Measurements from ENCODE around the gene LRP1.
A peak's percentile ranks its signal among the peaks of the same experiment; 100 is the strongest.

LRP1 gene

DNA sequence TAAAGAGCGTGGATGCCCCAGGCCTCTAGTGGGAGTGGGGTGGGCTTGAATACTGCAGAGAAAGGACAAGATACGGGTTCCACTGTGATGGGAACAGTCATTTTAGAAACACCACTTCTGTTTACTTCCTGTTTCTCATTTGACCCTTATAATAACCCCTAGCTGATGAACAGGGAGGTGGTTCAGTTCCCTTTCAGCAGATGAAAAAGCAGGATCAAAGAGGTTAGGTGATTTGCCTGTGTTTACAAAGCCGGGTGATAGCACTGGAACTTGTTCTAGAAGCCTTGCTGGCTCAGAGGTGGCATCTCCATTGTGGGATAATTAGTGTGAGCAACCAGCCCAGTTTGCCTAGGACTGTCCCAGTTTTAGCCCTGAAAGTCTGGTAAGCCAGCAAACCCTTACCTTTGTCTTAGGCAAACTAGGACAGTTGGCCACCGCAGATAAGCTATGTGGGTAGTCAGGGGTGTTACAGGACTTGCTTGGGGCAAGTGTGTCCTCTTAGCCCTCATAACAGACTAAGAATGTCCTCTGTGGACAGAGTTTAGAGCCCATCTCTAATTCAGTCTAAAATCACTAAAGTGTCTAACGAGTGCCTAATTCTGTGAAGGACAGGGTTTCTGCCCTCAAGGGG is 26.6 kb downstream of the LRP1 start:
- no peak for DNase-seq (ENCODE audit: low read depth)

DNA sequence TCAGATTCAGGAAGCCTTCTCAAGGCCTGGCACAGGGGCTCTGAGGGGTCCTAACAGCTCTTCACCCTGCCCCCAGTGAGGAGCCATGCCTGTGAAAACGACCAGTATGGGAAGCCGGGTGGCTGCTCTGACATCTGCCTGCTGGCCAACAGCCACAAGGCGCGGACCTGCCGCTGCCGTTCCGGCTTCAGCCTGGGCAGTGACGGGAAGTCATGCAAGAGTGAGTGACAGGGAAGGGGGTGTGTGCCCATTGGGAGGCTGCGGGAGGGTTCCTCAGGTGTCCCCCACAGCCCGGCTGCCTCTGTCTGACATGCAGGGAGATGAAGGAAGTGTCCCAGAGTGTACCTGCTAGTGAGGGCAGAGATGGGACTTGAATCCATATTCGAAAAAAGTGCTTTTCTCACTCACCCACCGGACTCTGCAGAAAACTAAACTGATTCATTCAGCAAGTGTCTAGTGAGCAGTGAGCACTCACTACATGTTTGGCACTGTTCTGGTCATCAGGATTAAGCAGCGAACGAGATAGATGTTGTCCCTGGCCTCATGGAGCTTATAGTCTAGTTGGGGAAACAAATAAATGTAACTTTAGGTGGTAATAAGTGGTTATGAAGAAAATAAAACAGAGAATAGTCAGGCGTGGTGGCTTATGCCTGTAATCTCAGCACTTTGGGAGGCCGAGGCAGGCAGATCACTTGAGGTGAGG is 28.6 kb downstream of the LRP1 start:
- DNase-seq (ENCODE audit: low read depth) = no peak

DNA sequence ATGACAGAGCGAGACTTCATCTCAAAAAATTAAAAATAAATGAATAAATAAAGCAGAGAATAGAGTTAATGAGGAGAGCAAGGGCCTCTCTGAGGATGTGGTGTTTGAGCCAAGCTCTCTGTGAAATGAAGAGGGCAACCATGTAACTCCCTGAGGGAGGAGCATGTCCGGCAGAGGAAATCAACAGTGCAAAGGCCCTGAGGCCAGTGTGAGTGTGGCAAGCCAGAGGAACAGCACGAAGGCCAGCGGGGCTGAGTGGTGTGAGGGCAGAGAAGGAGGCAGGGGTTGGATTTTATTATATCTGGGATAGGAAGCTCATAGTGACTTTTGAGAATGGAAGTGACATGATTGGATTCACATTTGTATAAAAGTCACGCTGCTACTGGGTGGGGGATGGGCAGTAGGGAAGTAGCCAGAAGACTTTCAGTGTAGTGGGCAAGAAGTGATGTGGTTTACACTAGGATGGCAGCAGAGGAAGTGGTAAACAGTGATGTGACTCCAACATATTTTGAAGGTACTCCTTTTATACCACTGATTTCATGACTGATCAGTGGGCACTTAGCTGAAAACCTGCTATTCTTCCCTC is 29.4 kb downstream of the LRP1 start:
- no peak for DNase-seq (ENCODE audit: low read depth)

DNA sequence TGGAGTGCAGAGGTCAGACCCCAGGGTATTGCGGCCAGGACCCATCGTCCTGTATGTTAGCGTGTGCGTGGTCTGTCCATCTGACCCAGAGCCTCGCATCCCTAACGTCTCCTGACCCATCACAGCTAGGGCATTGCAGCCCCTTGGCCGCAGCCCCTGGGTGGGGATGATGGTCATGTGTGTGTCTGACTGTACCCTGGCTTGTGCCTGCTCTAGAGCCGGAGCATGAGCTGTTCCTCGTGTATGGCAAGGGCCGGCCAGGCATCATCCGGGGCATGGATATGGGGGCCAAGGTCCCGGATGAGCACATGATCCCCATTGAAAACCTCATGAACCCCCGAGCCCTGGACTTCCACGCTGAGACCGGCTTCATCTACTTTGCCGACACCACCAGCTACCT is 29.9 kb downstream of the LRP1 start:
- DNase-seq (ENCODE audit: low read depth) = no peak

DNA sequence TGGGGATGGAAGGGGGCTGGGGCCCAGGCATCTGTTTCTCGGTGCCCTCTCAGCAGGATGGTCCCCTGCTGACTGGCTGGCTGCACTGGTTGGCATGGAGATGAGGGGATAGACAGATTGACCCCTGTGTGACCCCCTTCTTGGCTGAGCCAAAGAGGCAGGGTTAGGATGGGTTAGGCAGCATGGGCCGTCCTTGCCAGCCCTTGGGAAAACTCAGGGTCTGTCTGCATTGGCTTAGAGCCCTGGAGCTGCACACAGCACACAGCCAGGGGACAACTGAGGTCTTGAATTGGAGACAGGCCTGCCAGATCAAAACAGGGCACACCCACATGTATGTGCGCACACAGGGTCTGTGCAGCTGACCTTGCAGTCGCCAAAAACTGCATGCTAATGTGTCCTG is 30.4 kb downstream of the LRP1 start:
- no peak for DNase-seq (ENCODE audit: low read depth)

DNA sequence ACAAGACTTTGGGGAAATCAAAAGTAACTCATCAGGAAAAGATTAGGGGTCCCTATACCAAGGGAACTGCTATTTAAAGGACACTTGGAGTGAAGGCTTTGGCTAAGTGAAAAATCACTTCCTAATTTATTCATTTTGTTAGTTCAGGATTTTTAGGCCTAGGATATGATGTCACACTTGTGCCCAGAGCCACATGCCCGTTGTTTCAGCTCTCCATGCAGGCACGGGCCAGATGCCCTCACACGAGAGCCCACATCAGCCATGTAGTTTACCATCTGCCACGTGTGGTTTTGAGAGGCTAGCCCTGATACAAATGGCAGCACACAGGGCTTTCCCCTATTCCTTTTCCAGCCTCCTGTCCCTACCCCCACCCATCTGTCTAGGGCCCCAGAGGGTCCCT is 31.0 kb downstream of the LRP1 start:
- DNase-seq (ENCODE audit: low read depth) = no peak

DNA sequence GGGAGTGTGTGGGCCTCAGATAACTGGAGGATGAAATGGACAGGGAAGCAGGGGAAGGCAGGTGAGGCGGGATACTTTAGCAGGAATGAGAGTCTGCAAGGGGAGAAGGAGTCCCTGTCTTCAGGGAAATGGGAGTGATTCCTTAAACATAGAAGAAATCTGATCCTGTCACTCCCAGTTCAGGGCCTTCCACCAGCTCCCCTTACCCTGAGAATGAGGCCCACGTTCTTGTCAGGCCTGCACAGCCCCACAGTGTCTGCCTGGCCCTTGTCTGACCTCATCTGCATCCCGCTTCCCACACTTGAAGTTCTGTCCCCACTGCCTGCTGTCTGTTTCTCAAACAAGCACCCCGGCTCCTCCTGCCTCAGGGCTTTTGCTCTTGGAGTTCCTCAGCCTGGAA is 31.8 kb downstream of the LRP1 start:
- no peak for DNase-seq (ENCODE audit: low read depth)

DNA sequence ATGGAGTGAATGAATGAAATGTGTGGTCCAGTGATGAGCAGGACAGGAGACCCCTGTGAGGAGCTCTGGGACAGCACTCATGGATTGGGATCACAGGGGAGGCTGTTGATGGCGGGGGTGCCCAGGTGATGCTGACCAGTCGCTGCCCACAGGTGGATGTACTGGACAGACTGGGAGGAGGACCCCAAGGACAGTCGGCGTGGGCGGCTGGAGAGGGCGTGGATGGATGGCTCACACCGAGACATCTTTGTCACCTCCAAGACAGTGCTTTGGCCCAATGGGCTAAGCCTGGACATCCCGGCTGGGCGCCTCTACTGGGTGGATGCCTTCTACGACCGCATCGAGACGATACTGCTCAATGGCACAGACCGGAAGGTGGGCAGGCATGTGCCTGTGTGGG is 32.5 kb downstream of the LRP1 start:
- DNase-seq (ENCODE audit: low read depth) = no peak

DNA sequence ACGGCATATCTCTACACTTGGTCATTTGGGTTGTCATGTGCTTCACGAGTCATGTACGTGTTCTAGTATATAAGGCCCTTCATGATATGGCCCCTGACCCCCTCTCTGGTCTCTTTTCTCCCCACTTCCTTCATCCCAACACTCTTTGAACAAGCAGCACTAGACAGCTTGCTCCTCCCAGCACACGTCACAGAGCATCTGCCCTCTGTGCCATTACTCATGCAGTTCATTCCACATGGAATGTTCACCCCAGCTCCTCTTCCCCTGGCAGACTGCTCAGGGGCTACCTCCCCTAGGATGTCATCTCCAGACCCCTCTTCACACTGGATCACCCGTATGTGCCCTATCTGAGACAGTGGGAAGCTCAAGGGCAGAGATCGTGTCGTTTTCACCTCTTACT is 33.2 kb downstream of the LRP1 start:
- no peak for DNase-seq (ENCODE audit: low read depth)

DNA sequence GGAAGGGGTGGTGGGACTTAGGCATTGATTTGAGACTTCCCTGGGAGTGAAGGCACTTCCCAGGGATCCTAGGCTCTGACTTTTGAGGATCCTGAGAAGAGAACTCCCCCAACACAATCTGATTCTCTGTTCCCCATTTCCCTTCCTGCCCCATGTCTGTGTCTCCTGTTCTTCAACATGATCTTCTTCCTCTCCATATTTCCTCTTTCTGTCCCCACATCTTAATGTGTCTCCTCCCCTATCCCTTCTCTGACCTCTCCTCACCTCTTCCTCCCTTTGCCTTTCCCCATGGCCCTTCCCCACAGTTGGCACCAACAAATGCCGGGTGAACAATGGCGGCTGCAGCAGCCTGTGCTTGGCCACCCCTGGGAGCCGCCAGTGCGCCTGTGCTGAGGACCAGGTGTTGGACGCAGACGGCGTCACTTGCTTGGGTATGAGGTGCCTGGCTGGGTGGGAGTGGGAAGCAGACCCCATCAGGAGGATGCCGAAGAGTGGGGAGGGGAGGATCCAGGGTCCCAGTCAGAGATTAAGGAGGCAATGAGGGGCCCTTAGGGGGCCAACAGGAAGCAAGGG is 34.4 kb downstream of the LRP1 start:
- DNase-seq (ENCODE audit: low read depth) = no peak

DNA sequence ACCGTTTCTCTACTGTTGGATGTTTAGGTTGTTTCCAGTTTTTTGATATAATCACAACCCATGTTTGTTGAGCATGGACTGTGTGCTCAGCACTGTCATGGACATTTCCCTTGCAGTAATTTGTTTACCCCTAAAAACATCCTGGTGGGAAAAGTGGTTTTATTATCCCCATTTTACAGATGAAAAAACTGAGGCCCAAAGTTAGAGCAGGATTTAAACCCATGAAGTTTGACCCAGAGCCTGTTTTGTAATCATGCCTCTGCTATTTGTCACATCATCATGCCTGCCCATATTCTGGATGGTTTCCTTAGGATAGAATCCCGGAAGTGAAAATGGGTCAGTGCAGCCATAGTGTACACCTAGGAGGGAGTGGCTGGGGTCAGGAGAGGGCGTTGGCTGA is 36.2 kb downstream of the LRP1 start:
- no peak for DNase-seq (ENCODE audit: low read depth)

DNA sequence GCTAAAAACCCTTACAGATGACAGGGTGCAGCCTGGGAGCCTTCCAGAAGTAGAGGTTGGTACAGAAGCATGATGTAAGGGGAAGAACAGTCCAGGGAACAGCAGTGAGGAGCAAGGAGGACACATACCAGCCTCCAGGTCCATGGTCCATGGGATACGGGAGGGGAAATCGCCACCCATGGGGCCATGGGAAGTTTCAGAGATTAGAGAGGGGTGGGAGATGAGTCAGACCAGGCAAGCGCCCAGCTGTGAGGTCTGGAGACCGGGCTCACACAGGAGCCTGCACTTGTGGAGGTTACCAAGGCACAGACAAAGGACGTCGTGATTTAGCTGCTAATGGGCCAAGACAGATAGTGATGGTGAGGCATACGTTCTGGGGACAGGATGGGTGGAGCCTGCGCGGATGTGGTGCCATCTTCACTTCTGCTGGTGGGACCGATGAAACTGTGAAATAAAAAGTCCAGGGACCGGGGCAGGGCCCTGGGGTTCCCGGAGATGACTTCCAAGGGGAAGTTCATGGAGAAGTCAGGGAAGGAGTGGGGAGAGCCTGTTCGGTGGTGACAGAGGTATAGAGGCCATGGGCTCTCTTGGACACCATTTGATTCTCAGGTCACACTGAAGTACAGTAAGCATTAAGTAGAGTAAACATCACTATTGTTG is 36.8 kb downstream of the LRP1 start:
- DNase-seq (ENCODE audit: low read depth) = no peak

DNA sequence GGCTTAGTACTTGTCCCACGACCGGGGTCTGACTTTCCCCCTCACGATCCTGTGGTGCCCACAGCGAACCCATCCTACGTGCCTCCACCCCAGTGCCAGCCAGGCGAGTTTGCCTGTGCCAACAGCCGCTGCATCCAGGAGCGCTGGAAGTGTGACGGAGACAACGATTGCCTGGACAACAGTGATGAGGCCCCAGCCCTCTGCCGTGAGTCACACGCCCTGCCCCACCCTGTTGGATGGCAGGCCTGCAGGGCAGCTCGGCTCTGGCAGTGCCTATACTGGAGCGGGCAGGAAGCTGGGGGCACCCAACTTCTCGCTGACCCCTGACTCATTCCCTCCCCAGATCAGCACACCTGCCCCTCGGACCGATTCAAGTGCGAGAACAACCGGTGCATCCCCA is 37.5 kb downstream of the LRP1 start:
- no peak for DNase-seq (ENCODE audit: low read depth)

DNA sequence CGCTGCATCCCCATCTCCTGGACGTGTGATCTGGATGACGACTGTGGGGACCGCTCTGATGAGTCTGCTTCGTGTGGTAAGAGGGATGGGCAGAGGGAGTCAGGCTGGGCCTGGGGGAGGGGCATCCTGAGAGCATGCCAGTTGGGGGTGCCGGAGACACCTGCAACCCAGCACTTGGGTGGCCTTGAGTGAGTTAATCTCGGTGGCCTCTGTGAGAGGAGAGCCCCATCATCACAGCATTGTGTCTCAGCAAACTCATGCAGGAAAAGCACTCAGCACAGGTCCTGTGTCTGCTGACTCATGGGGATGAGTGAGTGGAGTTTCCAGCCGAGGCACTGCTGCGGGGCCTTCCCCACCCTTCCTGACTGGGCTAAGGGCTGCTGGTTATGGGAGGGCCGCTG is 38.7 kb downstream of the LRP1 start:
- DNase-seq (ENCODE audit: low read depth) = peak; percentile 16

DNA sequence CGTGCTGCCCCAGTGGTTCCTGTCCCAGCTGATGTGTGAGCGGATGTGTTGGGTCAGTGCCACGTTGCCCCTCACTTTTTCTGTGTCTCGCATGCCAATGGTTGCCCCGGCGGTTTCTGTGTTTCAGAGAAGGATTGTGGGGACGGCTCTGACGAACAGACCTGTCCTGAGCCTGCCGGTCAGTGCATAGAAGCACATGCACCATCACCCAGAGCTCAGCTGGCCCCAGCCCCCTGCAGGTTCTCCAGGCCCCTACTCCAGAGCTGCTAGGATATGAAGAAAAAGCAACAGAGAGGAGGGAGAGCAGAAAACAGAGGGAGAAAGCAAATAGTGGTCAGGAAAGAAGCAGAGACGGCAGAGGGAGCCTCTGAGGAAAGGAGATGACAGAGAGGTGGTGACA is 39.8 kb downstream of the LRP1 start:
- DNase-seq (ENCODE audit: low read depth) = no peak

DNA sequence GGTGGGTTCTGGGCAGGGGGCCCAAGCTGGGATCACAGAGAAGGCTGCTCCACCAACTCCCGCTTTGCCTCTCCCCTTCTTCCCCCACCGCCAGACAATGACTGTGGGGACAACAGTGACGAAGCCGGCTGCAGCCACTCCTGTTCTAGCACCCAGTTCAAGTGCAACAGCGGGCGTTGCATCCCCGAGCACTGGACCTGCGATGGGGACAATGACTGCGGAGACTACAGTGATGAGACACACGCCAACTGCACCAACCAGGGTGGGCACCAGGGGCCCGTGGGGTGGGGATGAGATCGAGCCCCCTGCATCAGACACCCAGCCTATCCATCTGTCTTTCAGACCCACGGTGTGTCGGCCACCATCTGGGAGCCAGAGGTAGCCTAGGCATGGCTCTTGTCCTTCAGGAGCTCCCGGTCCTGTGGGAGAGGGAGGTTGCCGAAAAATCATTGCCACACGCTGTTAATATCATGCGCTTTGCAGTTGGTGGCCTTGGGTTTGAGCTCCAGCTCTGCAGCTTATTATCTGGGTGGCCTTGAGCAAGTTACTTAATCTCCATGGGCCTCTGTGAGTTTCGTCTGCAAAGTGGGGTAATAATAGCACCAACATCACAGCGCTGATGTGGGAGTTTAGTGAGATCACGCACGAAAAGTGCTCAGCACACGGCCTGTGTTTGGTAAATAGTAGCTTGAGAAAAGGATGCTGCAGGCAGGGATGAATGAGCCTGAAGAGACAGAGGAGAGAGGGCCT is 40.9 kb downstream of the LRP1 start:
- DNase-seq (ENCODE audit: low read depth) = no peak

DNA sequence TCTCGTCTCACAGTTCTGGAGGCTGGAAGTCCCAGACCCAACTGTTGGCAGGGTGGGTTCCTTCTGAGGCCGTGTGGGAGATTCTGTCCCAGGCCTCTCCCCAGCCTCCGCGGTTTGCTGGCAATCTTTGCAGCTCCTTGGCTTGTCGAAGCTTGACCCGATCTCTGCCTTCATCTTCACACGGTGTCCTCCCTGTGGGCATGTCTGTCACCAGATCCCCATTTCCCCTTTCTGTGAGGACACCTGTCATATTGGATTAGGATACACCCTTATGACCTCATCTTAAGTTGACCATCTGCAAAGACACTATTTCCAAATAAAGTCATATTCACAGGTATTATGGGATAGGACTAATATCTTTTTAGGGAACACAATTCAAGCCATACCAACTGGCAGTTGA is 41.7 kb downstream of the LRP1 start:
- DNase-seq (ENCODE audit: low read depth) = no peak

DNA sequence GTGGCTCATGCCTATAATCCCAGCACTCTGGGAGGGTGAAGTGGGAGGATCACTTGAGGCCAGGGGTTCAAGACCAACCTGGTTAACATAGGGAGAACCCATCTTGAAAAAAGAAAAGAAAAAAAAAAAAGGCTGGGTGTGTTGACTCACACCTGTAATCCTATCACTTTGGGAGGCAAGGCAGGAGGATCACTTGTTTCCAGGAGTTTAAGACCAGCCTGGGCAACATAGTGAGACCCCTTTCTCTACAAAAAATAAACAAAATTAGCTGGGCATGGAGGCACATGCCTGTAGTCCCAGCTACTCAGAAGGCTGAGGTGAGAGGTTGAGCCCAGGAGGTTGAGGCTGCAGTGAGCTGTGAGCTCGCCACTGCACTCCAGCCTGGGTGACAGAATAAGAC is 42.1 kb downstream of the LRP1 start:
- DNase-seq (ENCODE audit: low read depth) = no peak

DNA sequence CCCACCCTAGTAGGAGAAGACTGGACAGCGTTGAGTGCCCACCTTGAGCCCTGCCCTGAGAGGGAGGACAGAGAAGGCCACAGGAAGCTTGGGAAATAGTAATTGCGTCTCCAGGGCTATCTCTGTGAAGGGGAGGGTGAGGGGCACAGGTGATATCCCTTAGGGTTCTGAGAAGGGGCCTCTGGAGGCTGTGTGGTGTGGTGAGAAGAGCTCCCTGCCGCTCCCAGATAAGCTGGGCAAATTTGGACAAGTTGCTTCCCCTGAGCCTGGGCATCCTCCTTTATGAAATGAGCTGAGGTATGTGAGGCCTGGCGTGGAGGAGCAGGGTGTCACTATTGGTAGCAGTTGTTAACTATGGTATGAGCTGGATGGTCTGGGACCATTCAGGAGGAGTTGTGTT is 42.6 kb downstream of the LRP1 start:
- no peak for DNase-seq (ENCODE audit: low read depth)

DNA sequence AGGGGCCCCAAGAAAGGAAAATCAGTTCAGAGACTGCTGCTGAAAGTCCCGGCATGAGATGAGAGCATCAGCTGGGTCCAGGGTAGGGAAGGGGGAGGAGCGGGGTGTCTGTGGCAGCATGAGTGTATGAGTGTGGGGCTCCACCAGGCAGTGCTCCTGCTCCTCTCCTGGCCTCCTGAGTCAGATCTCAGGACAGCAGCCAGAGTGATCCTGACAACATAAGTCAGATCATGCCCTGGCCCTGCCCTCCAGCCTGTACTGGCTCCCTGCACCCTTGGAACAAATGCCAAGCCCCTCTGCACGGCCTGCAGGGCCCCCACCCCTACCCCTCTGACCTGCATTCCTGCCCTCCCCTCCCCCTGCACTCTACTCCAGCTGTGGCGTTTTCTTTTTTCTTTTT is 43.4 kb downstream of the LRP1 start:
- no peak for DNase-seq (ENCODE audit: low read depth)

DNA sequence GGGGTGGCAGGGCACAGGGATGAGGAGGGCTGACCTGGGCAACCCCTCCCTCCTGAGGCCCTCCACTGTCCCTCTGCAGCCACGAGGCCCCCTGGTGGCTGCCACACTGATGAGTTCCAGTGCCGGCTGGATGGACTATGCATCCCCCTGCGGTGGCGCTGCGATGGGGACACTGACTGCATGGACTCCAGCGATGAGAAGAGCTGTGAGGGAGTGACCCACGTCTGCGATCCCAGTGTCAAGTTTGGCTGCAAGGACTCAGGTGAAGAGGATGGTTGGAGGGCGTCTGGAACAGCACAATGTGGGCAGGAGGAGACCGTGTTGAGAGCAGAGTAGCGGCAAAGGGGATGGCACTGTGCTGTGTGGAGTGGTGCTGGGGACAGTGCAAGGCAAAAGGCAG is 44.8 kb downstream of the LRP1 start:
- DNase-seq (ENCODE audit: low read depth) = no peak

DNA sequence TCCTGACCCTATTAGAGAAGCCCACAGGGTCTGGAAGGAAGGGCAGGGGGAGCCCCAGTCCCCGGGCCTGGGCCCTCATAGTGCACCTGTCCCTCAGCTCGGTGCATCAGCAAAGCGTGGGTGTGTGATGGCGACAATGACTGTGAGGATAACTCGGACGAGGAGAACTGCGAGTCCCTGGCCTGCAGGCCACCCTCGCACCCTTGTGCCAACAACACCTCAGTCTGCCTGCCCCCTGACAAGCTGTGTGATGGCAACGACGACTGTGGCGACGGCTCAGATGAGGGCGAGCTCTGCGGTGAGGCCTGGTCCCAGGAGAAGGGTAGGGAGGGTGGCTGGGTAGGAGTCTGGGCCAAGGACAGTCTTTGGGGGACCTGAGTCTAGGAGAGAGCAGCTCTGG is 45.4 kb downstream of the LRP1 start:
- no peak for DNase-seq (ENCODE audit: low read depth)

Measured in activated T-helper 9 cell treated with anti-CD3 and anti-CD28 coated beads, Interleukin-2, amount 50 U/mL, for 16 hours (primary cell).